HT1080 (cell line): ENCODE results near the gene SCFD2. TPM values are rescaled to one million over a fixed set of nuclear protein-coding genes. Genes with fewer than 3 reads are reported as not detected.
A peak's percentile ranks its signal among the peaks of the same experiment; 100 is the strongest.
"Not testable (repeated sequence)": the region's sequence is repeated elsewhere in the genome, so short reads cannot be mapped to it uniquely, and the experiment has no call there.

Source experiments
- DNase-seq: peaks from one replicate; pipeline ENCODE4 v3.0.0-alpha.2; 2015; ENCODE audit warnings: low read depth
- small RNA-seq: library from RNA; depleted of rRNA; stranded (forward); fragments of <200 nt; gene quantifications from one replicate; pipeline ENCODE3, GENCODE V24; 2014
- total RNA-seq: library from RNA; depleted of rRNA; stranded (reverse); fragments of >200 nt; shearing (Covaris generic); gene quantifications from 2 replicates; pipeline ENCODE4 v1.2.3, GENCODE V29; 2014; rRNA removed

SCFD2 gene
- total RNA-seq, 1 experiment from 2014 or later, result 28.0 TPM

DNA sequence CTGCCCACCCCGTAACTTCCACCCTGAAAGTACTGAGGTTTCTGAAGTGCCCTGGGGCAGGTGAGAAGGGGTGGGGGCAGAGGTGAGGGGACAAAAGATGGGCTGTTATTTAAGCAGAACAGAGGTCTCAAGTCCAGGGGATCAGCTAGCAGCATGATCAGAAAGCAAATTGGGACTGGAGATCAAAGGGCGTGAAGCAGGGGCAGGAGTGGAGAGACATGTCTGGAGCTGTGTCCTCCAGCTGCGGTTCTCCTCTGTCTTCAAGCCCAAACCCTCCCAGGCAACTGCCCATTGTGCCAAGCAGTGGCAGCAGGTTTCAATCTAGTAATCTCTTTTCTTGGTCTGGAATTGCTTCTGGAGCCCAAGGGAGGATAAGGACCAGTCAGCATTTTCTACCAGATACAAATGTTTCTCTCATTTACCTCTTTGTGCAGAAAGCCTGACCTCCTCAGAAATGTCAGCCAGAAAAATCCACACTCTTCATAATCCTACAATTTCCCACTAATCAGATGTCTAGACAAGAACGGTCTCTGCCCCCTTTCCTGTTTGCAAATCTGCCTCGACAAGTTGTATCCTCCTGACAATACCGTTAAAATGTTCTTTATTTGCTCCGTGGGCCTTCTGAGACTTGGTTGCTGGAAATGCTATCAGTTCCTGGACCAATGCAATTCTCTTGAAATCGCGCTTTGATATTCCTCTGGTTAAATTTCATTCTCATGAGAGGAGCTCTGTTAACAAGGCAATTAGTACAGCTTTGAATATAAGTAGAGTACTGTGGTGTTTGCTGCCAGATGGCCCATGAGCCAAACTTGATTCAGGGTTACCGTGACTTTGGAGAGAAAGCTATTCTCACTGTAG, 526.9 kb downstream of the SCFD2 start:
- DNase-seq, result no peak

DNA sequence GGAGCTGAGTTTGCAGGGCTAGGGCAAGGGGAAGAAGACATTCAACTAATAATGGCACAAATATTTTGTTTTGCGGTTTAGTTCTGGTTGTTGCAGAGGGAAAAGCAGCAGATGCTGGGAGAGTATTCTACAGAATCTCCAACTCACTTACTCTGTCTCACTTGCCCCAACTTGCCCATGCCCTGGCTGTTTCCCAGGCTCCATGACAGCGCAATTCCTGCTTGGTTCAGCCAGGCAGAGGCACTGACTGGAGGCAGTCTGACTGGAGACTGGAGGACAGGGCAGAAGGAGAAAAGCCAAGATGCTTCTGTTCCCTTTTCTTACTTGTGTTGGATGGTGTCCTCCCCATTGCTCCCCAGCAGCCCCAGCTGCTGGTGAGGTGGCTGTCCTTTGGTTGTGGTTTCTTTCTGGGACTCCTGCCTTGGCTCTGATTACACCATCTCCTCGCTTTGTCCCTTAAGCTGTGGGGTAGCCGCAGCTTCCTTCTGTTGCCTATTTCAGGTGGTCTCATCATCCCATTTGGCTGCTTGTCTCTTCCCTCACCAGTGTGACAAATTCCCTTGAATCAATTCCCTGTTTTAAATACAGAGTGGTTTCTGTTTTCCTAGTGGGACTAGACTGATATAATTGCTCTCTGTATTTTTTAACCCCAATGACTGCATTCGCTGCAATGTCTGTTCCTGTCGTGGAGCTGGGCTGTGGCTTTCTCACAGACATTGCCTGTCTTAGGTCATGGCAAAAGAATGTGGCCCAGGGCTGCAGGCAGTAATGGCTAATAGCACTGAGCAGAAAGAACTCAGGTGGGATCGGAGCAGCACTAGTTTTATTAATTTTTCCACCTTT, 527.9 kb downstream of the SCFD2 start:
- peak; percentile 88 for DNase-seq

DNA sequence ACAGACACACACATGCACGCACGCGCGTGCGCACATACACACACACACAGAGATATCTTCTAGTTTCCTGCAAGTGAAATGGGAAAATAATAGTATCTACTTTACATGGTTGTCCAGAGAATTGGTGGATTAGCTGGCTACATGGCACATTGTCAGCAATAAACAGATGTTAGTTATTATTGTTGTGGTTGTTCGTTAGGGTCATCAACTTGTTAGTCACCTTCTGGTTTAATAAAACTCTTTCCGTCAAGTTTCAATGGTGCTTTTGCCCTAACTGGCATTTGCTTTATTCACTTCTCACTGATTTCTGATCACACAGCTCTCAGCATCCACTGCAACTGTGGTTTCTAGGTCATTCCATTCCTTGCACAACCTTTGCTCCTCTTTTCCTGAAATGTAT, 529.2 kb downstream of the SCFD2 start:
- DNase-seq, result no peak

DNA sequence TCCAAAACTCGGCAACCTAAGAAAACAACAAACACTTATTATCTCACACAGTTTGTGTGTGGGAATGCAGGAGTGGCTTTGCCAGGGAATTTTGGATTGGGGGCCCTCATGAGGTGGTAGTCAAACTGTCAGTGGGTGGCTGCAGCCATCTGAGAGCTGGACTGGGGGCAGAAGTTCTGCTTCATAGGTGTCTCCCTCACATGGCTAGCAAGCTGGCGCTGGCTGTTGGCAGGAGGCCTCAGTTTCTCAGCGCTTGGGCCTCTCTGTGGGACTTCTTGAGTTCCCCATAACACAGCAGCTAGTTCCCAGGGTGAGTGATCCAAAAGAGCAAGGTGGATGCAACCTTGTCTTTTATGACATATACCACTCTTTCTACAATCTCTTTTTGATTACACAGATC, 529.7 kb downstream of the SCFD2 start:
- no peak for DNase-seq

DNA sequence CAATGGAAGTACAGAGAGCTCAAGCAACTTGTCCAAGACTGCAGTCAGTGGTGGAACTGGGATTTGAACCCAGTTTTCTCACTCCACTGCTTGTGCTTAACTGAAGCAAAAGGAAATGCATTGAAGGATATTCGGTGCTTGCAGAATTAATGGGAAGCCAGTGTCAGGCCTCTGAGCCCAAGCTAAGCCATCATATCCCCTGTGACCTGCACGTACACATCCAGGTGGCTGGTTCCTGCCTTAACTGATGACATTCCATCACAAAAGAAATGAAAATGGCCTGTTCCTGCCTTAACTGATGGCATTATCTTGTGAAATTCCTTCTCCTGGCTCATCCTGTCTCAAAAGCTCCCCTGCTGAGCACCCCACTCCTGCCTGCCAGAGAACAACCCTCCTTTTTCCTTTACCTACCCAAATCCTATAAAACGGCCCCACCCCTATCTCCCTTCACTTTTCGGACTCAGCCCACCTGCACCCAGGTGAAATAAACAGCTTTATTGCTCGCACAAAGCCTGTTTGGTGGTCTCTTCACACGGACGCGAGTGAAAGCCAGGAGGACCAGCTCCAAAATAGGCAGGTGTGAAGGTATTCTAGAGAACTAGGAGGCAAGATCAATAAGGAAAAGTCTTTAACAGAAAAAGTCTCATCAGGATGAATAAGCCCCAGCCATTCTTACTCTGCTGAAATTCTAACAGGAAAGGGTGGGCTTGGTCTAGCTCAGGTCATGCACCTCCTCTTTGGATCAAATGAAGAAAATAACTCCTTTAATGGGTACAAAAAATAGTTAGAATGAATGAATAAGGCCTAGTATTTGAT, 531.0 kb downstream of the SCFD2 start:
- DNase-seq, result not testable (repeated sequence)

DNA sequence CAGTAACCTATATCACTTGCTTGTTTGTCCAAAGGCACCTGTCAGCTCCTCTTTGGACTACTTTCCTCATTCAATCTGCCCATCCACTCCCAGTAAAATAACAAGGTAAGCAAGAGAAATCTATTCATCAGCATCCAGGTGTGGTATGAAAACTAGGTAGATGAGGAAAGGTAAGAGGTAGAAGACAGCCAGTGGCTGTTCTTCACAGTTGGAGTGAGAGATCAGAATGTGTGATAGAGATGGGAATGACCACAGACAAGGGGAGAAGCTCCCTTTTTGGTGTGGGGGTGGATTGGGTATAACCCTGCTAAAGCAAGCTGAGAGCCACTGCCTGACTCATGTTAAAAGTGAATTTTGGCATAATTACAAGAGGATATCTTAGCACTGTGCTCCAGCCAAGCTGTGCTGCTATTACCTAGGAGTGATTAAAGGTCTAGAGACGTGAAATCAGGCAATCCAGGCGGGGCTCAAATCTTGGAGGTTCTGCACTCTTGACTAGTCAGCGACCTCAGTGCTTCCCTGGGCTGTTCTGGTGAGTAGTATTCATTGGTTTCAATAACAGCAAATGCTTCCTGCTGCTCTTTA, 531.8 kb downstream of the SCFD2 start:
- DNase-seq, result no peak

DNA sequence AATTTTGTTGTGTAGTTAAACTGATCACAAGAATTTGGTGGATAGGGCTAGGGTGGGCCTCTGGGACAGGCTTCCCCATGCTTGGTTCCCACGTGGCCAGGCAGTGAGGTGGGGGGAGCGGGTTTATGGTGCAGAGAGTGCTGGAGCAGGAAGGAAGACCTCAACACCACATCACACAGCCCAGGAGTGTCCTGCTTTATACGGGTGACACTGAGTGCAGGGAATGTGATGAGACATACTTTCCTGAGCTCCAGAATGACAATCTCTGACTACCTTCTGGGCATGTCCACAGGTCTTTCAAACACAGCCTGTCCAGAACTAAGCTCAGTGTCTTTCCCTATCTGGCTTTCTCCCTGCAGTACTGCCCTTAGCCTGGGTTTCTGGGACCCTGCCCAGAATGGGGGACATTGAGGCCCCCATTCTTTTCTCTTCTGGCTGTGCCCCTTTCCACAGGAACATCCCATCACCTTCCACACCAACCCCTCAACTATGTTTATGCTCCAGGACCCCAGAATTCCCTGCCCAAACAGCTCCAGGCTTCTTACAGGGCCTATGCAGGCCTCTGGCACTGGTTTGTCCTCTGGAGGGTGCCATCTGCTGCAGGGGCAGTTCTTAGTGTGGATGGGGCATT, 540.3 kb downstream of the SCFD2 start:
- DNase-seq, result peak; percentile 6

DNA sequence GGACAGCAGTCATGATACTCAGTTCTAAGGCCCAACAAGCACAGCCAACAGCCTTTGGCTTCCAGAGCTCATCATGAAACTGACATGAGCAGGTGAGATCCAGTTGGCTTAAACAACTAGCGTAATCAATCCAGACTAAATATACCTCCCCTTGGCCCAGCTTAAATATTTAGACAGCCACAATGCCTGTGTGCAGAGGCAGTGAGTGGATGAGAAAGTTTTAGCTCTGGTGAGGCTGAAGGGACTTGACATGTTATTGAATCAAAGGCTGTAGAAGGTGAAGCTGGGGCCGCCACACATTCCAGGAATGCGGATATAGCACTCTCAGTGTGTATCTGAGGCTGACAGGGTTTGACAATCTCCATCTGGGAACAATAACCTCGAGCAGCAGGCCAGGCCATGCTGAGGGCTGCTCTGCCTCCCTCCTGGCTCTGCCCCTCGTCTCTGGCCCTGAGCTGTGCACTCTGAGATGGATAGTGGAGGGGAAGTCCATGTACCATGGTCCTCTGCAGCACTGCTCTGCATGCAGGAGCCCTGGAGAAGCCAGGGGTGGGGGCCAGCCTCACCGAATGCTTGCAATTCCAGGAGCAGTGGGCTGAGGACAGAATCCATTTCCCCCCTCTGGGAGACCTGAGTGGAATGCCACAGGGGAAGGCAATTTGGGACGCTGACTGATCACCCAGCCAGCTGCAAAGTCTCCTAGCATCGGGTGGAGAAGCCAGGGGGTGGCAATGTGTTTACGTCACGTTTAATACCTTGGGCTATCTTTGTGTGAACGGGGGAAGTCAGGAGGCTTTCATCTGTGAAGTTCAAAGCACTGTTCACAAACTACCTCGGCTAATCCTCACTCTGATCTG, 541.0 kb downstream of the SCFD2 start:
- DNase-seq, result no peak

DNA sequence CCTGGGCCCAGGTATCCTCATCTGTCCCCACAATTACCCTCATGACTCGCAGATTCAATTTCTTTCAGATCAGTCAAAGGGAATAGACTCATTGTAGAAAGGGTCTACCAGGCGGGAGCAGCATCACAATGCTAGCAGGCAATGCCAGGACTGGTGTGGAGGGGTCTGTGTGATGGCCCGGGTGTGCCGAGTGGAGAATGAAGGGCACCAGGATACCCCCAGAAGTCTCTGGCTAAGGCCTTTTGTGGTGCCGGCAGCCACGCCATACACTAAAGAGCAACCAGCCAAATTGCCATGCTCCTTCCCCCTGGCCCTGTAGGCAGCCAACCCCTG, 541.6 kb downstream of the SCFD2 start:
- DNase-seq, result no peak

DNA sequence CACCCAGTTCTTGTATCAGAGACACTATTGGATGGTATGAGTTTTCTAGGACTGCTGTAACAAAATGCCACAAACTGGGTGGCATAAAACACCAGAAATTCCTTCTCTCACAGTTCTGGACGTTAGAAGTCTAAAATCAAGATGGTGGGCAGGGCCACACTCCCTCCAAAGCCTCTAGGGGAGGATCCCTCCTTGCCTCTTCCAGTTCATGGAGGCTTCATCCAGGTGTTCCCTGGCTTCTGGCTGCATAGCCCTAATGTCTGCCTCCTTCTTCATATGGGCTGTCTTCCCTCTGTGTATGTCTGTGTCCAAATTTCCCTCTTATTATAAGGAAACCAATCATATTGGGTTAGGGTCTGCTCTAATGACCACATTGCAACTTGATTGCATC, 542.2 kb downstream of the SCFD2 start:
- DNase-seq, result no peak

Small RNA genes within 50 kb of the gene (small RNA-seq; reads per million reads assigned to genes)
- gene RNU6-310P, result not detected

Other genes with a start within 250 kb of the SCFD2 start
- gene FIP1L1, start 11.6 kb upstream of the SCFD2 start, total RNA-seq, result 46.3 and 46.4 TPM in 2 replicates
- gene LNX1, start 225.4 kb upstream of the SCFD2 start, total RNA-seq, result 0.87 and 1.3 TPM in 2 replicates